Stomach smooth muscle (tissue), 2 donors: ENCODE measurements around the gene MTURN.

Experiments used
- H3K27ac ChIP-seq: one replicate; pipeline ENCODE4 v1.7.0; 2013; ENCODE audit warnings: mild to moderate bottlenecking, low read length, inconsistent platforms
- H3K27me3 ChIP-seq, 2 donors: one replicate each; pipeline ENCODE4 v1.7.0; 2013; ENCODE audit warnings: low read length in 2 of 2; ENCODE audit not compliant: insufficient read depth in 2 of 2, control insufficient read depth in 1 of 2
- H3K36me3 ChIP-seq, 2 donors: one replicate each; pipeline ENCODE4 v1.7.0; 2013; ENCODE audit warnings: low read length in 2 of 2; ENCODE audit not compliant: control insufficient read depth in 2 of 2, insufficient read depth in 2 of 2
- H3K4me1 ChIP-seq: one replicate; pipeline ENCODE4 v1.7.0; 2013; ENCODE audit warnings: low read length; ENCODE audit not compliant: control insufficient read depth, insufficient read depth
- H3K4me3 ChIP-seq, 2 donors: one replicate each; pipeline ENCODE4 v1.7.0; 2013; ENCODE audit warnings: low read length in 2 of 2
- H3K9ac ChIP-seq, 2 donors: one replicate each; pipeline ENCODE4 v1.7.0; 2013; ENCODE audit warnings: low read length in 2 of 2, mild to moderate bottlenecking in 1 of 2
- H3K9me3 ChIP-seq, 2 donors: one replicate each; pipeline ENCODE4 v1.7.0; 2013; ENCODE audit warnings: low read length in 2 of 2; ENCODE audit not compliant: control insufficient read depth in 2 of 2
- donor health status: healthy.
- donor health status: Pancreatic carcinoma.

Gene MTURN

GRCh38 chr7:30112103-30112713, 22.6 kb upstream of the MTURN start:
- Histone ChIP-seq H3K9ac (no peak overlapping the region), H3K27ac (no peak overlapping the region), H3K27me3 (no peaks in the 10 kb centered on the region), H3K4me1 (no peaks in the 10 kb centered on the region), H3K9me3 (no peaks in the 10 kb centered on the region), H3K4me3 (no peak overlapping the region), H3K36me3 (no peaks in the 10 kb centered on the region)

GRCh38 chr7:30113144-30113543, 21.6 kb upstream of the MTURN start:
- no peak overlapping the region for H3K27ac ChIP-seq

GRCh38 chr7:30114536-30115238, 20.1 kb upstream of the MTURN start:
- Histone ChIP-seq H3K36me3 (no peaks in the 10 kb centered on the region), H3K27ac (no peak overlapping the region), H3K4me3 (no peak overlapping the region), H3K9me3 (no peaks in the 10 kb centered on the region), H3K27me3 (no peaks in the 10 kb centered on the region), H3K4me1 (no peaks in the 10 kb centered on the region), H3K9ac (no peak overlapping the region)

More at GRCh38 chr7:30113144-30113543, 21.6 kb upstream of the MTURN start:
- H3K9ac ChIP-seq, result no peak overlapping the region
- no peaks in the 10 kb centered on the region for H3K4me1 ChIP-seq
- no peaks in the 10 kb centered on the region for H3K27me3 ChIP-seq
- no peaks in the 10 kb centered on the region for H3K9me3 ChIP-seq
- H3K4me3 ChIP-seq, result no peak overlapping the region
- no peaks in the 10 kb centered on the region for H3K36me3 ChIP-seq

- Histone ChIP-seq H3K4me3 (no peak overlapping the region), H3K27me3 (no peaks in the 10 kb centered on the region), H3K27ac (no peak overlapping the region)
Measured at GRCh38 chr7:30115709-30116297, 19.0 kb upstream of the MTURN start.

GRCh38 chr7:30116771-30117170, 18.0 kb upstream of the MTURN start:
- H3K4me3 ChIP-seq, result no peak overlapping the region
- no peaks in the 10 kb centered on the region for H3K36me3 ChIP-seq
- H3K4me1 ChIP-seq, result no peaks in the 10 kb centered on the region
- no peaks in the 10 kb centered on the region for H3K27me3 ChIP-seq
- no peaks in the 10 kb centered on the region for H3K9me3 ChIP-seq
- H3K9ac ChIP-seq, result no peak overlapping the region
- H3K27ac ChIP-seq, result no peak overlapping the region

More at GRCh38 chr7:30115709-30116297, 19.0 kb upstream of the MTURN start:
- no peak overlapping the region for H3K9ac ChIP-seq
- H3K36me3 ChIP-seq, result no peaks in the 10 kb centered on the region
- H3K4me1 ChIP-seq, result no peaks in the 10 kb centered on the region
- no peaks in the 10 kb centered on the region for H3K9me3 ChIP-seq

GRCh38 chr7:30117896-30118295, 16.9 kb upstream of the MTURN start:
- H3K9me3 ChIP-seq, result no peaks in the 10 kb centered on the region
- no peak overlapping the region for H3K9ac ChIP-seq
- H3K4me1 ChIP-seq, result no peaks in the 10 kb centered on the region
- no peak overlapping the region for H3K4me3 ChIP-seq
- H3K27me3 ChIP-seq, result no peaks in the 10 kb centered on the region
- no peaks in the 10 kb centered on the region for H3K36me3 ChIP-seq
- no peak overlapping the region for H3K27ac ChIP-seq

- Histone ChIP-seq H3K27me3 (no peaks in the 10 kb centered on the region), H3K4me1 (no peaks in the 10 kb centered on the region), H3K4me3 (no peak overlapping the region), H3K27ac (no peak overlapping the region), H3K36me3 (no peaks in the 10 kb centered on the region), H3K9ac (no peak overlapping the region), H3K9me3 (no peaks in the 10 kb centered on the region)
Measured at GRCh38 chr7:30119890-30120577, 14.8 kb upstream of the MTURN start.

GRCh38 chr7:30133736-30134610, 813 bp upstream of the MTURN start:
- Histone ChIP-seq H3K27me3 (no peaks in the 10 kb centered on the region), H3K36me3 (no peaks in the 10 kb centered on the region), H3K9me3 (no peaks in the 10 kb centered on the region), H3K9ac (peak overlapping the region; percentile 37 to 56), H3K4me1 (peaks cover 25% of the 10 kb centered on the region), H3K4me3 (peak overlapping the region; percentile 77 to 92), H3K27ac (peak overlapping the region; percentile 81)

- Histone ChIP-seq H3K4me1 (peaks cover 27% of the 10 kb centered on the region), H3K27ac (peak overlapping the region; percentile 76), H3K9ac (peak overlapping the region; percentile 75 to 76), H3K4me3 (peak overlapping the region; percentile 68 to 92), H3K9me3 (no peaks in the 10 kb centered on the region), H3K36me3 (no peaks in the 10 kb centered on the region), H3K27me3 (no peaks in the 10 kb centered on the region)
Measured at GRCh38 chr7:30135301-30136116, 723 bp downstream of the MTURN start.
